SK-N-SH treated with all-trans-retinoic acid at 6 μM for 48 hours (cell line): ENCODE results near the gene TUBB1.

Experiments used
- ARNTL ChIP-seq: fragments of 450-650 bp; formaldehyde crosslinking; IDR thresholded peaks from 2 replicates; pipeline ENCODE4 v1.5.0; 2020; ENCODE audit warnings: low read depth, mild to moderate bottlenecking, moderate library complexity, borderline replicate concordance
- OSR1 ChIP-seq: fragments of 250-450 bp; sonication (Bioruptor Pico); IDR thresholded peaks from 2 replicates; pipeline ENCODE4 v1.8.0; 2022; ENCODE audit warnings: moderate library complexity, mild to moderate bottlenecking, inconsistent platforms
- RARB ChIP-seq: fragments of 250-450 bp; sonication (Bioruptor Pico); IDR thresholded peaks from 2 replicates; pipeline ENCODE4 v1.8.0; 2021; ENCODE audit warnings: mild to moderate bottlenecking, moderate library complexity
- ZFP30 ChIP-seq: fragments of 450-650 bp; formaldehyde crosslinking; IDR thresholded peaks from 2 replicates; pipeline ENCODE4 v1.5.0; 2022; ENCODE audit warnings: mild to moderate bottlenecking, moderate library complexity
- TF ChIP-seq, protein P1 (sequence below): fragments of 250-450 bp; sonication (Bioruptor Pico); IDR thresholded peaks from 2 replicates; pipeline ENCODE4 v1.5.0; 2020; ENCODE audit warnings: mild to moderate bottlenecking, moderate library complexity
- TF ChIP-seq, protein P2 (sequence below): fragments of 250-450 bp; sonication (Bioruptor Pico); IDR thresholded peaks from 2 replicates; pipeline ENCODE4 v1.5.1; 2021; ENCODE audit warnings: mild to moderate bottlenecking, moderate library complexity

DNA sequence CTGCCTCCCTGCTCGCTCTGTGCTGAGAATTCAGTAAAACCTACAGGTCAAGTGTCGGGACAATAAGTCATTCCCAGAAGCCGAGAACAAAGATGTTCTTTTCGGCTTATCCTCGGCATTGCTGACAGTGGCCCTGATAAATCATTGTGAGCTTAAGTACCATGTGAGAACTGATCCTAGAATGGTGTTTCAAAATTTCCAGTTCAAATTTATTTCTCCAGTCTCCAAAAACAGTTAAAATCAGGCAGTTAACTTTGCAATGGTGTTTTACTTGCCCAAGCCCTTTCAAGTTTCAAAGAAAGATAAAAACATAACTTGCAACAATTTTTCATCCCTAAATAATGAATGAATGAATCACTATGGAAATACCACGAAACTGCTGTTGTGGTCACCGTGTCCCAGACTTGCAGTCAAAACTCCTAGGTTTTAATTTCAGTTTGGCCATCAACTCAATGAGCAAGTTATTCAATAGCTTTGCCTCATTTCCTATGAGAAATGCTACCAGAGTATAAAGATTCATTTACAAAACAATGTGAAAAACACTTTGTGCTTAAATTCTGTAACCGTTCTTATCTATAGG, 8.6 kb downstream of the TUBB1 start:
- TF ChIP-seq ZFP30 (CRISPR knock-in tag) (no peak), OSR1 (CRISPR knock-in tag) (no peak), ARNTL (no peak), RARB (CRISPR knock-in tag) (no peak)
- TF ChIP-seq, protein P1, sequence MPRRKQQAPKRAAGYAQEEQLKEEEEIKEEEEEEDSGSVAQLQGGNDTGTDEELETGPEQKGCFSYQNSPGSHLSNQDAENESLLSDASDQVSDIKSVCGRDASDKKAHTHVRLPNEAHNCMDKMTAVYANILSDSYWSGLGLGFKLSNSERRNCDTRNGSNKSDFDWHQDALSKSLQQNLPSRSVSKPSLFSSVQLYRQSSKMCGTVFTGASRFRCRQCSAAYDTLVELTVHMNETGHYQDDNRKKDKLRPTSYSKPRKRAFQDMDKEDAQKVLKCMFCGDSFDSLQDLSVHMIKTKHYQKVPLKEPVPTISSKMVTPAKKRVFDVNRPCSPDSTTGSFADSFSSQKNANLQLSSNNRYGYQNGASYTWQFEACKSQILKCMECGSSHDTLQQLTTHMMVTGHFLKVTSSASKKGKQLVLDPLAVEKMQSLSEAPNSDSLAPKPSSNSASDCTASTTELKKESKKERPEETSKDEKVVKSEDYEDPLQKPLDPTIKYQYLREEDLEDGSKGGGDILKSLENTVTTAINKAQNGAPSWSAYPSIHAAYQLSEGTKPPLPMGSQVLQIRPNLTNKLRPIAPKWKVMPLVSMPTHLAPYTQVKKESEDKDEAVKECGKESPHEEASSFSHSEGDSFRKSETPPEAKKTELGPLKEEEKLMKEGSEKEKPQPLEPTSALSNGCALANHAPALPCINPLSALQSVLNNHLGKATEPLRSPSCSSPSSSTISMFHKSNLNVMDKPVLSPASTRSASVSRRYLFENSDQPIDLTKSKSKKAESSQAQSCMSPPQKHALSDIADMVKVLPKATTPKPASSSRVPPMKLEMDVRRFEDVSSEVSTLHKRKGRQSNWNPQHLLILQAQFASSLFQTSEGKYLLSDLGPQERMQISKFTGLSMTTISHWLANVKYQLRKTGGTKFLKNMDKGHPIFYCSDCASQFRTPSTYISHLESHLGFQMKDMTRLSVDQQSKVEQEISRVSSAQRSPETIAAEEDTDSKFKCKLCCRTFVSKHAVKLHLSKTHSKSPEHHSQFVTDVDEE (CRISPR knock-in tag), result no peak
- TF ChIP-seq, protein P2, sequence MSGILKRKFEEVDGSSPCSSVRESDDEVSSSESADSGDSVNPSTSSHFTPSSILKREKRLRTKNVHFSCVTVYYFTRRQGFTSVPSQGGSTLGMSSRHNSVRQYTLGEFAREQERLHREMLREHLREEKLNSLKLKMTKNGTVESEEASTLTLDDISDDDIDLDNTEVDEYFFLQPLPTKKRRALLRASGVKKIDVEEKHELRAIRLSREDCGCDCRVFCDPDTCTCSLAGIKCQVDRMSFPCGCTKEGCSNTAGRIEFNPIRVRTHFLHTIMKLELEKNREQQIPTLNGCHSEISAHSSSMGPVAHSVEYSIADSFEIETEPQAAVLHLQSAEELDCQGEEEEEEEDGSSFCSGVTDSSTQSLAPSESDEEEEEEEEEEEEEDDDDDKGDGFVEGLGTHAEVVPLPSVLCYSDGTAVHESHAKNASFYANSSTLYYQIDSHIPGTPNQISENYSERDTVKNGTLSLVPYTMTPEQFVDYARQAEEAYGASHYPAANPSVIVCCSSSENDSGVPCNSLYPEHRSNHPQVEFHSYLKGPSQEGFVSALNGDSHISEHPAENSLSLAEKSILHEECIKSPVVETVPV (CRISPR knock-in tag), result no peak
